HepG2 (cell line): ENCODE data around the gene CTNNBL1. TPM values are rescaled to one million over a fixed set of nuclear protein-coding genes. Genes with fewer than 3 reads are reported as not detected.

Experiments used
- ADNP ChIP-seq: sonication (generic); formaldehyde crosslinking; IDR thresholded peaks from 2 replicates; pipeline ENCODE4 v1.4.0; 2020; ENCODE audit warnings: missing genetic modification reagents
- ARID5B ChIP-seq: IDR thresholded peaks from 2 replicates; pipeline ENCODE4 v1.4.0; 2020; ENCODE audit warnings: mild to moderate bottlenecking, missing genetic modification reagents
- ATF5 ChIP-seq: sonication (generic); formaldehyde crosslinking; IDR thresholded peaks from 2 replicates; pipeline ENCODE4 v1.4.0; 2020; ENCODE audit warnings: mild to moderate bottlenecking, low read depth, missing genetic modification reagents
- FOXM1 ChIP-seq: sonication (generic); formaldehyde crosslinking; IDR thresholded peaks from 2 replicates; pipeline ENCODE4 v1.5.0; 2020; ENCODE audit warnings: missing genetic modification reagents
- HNF4A ChIP-seq: sonication (generic); formaldehyde crosslinking; IDR thresholded peaks from 2 replicates; pipeline ENCODE4 v1.4.0; 2020; ENCODE audit warnings: missing genetic modification reagents
- NCOA1 ChIP-seq: sonication (generic); formaldehyde crosslinking; IDR thresholded peaks from 2 replicates; pipeline ENCODE4 v1.9.0; 2021; ENCODE audit warnings: missing genetic modification reagents
- NCOR1 ChIP-seq: fragments of 200-600 bp; sonication (generic); IDR thresholded peaks from 2 replicates; pipeline ENCODE4 v1.7.0; 2017; ENCODE audit warnings: antibody characterized with exemption, low read length, borderline replicate concordance
- PATZ1 ChIP-seq: sonication (generic); formaldehyde crosslinking; IDR thresholded peaks from 2 replicates; pipeline ENCODE4 v1.4.0; 2020; ENCODE audit warnings: missing genetic modification reagents
- RAD51 ChIP-seq: fragments of 450-650 bp; IDR thresholded peaks from 2 replicates; pipeline ENCODE4 v1.6.1; 2016; ENCODE audit warnings: borderline replicate concordance
- REPIN1 ChIP-seq: sonication (generic); formaldehyde crosslinking; IDR thresholded peaks from 2 replicates; pipeline ENCODE4 v1.8.0; 2022; ENCODE audit warnings: missing genetic modification reagents, low read depth, mild to moderate bottlenecking, borderline replicate concordance
- SP1 ChIP-seq, 2 experiments: fragments of 450-650 bp in 1 of 2; sonication (generic) in 1 of 2; formaldehyde crosslinking in 1 of 2; IDR thresholded peaks; 2 replicates each; pipeline versions ENCODE4 v1.4.0 to v1.6.1; 2016 to 2020; ENCODE audit warnings: missing genetic modification reagents in 1 of 2
- TARDBP ChIP-seq: sonication (generic); formaldehyde crosslinking; IDR thresholded peaks from 2 replicates; pipeline ENCODE4 v1.8.0; 2022; ENCODE audit warnings: mild to moderate bottlenecking, missing genetic modification reagents
- ZBTB14 ChIP-seq: sonication (generic); formaldehyde crosslinking; IDR thresholded peaks from 2 replicates; pipeline ENCODE4 v1.4.0; 2020; ENCODE audit warnings: missing genetic modification reagents
- ZNF101 ChIP-seq: sonication (generic); formaldehyde crosslinking; IDR thresholded peaks from 2 replicates; pipeline ENCODE4 v1.4.0; 2020; ENCODE audit warnings: mild to moderate bottlenecking, low read depth, missing genetic modification reagents, borderline replicate concordance
- ZNF224 ChIP-seq: sonication (generic); formaldehyde crosslinking; IDR thresholded peaks from 2 replicates; pipeline ENCODE4 v1.5.0; 2020; ENCODE audit warnings: mild to moderate bottlenecking, missing genetic modification reagents
- ZNF276 ChIP-seq: sonication (generic); formaldehyde crosslinking; IDR thresholded peaks from 2 replicates; pipeline ENCODE4 v1.4.0; 2020; ENCODE audit warnings: mild to moderate bottlenecking, low read depth, missing genetic modification reagents
- ZNF512 ChIP-seq: sonication (generic); formaldehyde crosslinking; IDR thresholded peaks from 2 replicates; pipeline ENCODE4 v1.4.0; 2020; ENCODE audit warnings: mild to moderate bottlenecking, missing genetic modification reagents
- ZNF572 ChIP-seq: sonication (generic); formaldehyde crosslinking; IDR thresholded peaks from 2 replicates; pipeline ENCODE4 v1.5.1; 2020; ENCODE audit warnings: mild to moderate bottlenecking, missing genetic modification reagents
- ZNF629 ChIP-seq: sonication (generic); formaldehyde crosslinking; conservative IDR thresholded peaks from 2 replicates; pipeline ENCODE4 v1.5.0; 2020; ENCODE audit warnings: missing genetic modification reagents
- polyA plus RNA-seq, 8 experiments: library from polyadenylated mRNA; depleted of rRNA in 3 of 8; stranded (reverse) in 7 of 8; unstranded in 1 of 8; fragments of >200 nt; fragmentation: Illumina TruSeq in 4 of 8; extraction: Trizol in 4 of 8; gene quantifications; 2 replicates each; pipeline versions ENCODE4 v1.2.1 to v1.2.3, GENCODE V29; 2011 to 2016; ENCODE audit warnings: low read depth in 4 of 8, missing spikeins in 1 of 8, mixed read lengths in 1 of 8; ENCODE audit not compliant: insufficient read depth in 1 of 8
- total RNA-seq, 5 experiments: library from RNA; depleted of rRNA; stranded (reverse); fragments of >200 nt; fragmentation: Illumina TruSeq; extraction: Trizol; gene quantifications; 2 replicates each; pipeline ENCODE4 v1.2.3, GENCODE V29; 2016; ENCODE audit warnings: low read depth in 1 of 5

The CTNNBL1 gene
- total and polyA plus RNA-seq, 2 of the 13 experiments (the other 11 are each of a cell fraction or from before 2014, with no cell fraction given) = 49.3 to 94.6 TPM

- TF ChIP-seq FOXM1 (CRISPR knock-in tag) (no peak), ATF5 (CRISPR knock-in tag) (no peak), NCOR1 (no peak), RAD51 (no peak), ZNF629 (CRISPR knock-in tag) (no peak), ARID5B (CRISPR knock-in tag) (peak; percentile 33; the same call in 1 of the 2 replicates), ZNF101 (CRISPR knock-in tag) (no peak), ADNP (CRISPR knock-in tag) (no peak), HNF4A (CRISPR knock-in tag) (no peak), ZNF276 (no peak), REPIN1 (CRISPR knock-in tag) (peak; percentile 74; the same call in 1 of the 2 replicates), ZNF224 (CRISPR knock-in tag) (no peak), ZNF512 (no peak), SP1 (IDR thresholded peaks at IDR 0.05) (no peak), SP1 (CRISPR knock-in tag; IDR thresholded peaks at IDR 0.05) (0 out of 2 replicates have a peak, but pooled peaks have one; percentile 43), TARDBP (CRISPR knock-in tag) (peak; percentile 65; the same call in 1 of the 2 replicates), NCOA1 (CRISPR knock-in tag) (no peak), ZNF572 (CRISPR knock-in tag) (no peak), ZBTB14 (CRISPR knock-in tag) (no peak), PATZ1 (peak; percentile 52; the same call in 1 of the 2 replicates)
These were observed 41.9 kb upstream of the CTNNBL1 start (continued) for GRCh38 chr20:37651932-37652331.
